DMS79 (cell line): Measurements from ENCODE around the gene OGFOD2.
A peak's percentile ranks its signal among the peaks of the same experiment; 100 is the strongest.
"Not testable (repeated sequence)": the region's sequence is repeated elsewhere in the genome, so short reads cannot be mapped to it uniquely, and the experiment has no call there.

Experiments
- DNase-seq: peaks from one replicate; lab custom pipeline; 2025; lab: John Stamatoyannopoulos, UW

Gene OGFOD2

GRCh38 chr12:122974892-122975789, at the start of gene OGFOD2:
Gene OGFOD2 (plus strand): TSS chr12:122975244. CDS start chr12:122975252, 8 bp downstream.
- peak; percentile 81 for DNase-seq

DNA sequence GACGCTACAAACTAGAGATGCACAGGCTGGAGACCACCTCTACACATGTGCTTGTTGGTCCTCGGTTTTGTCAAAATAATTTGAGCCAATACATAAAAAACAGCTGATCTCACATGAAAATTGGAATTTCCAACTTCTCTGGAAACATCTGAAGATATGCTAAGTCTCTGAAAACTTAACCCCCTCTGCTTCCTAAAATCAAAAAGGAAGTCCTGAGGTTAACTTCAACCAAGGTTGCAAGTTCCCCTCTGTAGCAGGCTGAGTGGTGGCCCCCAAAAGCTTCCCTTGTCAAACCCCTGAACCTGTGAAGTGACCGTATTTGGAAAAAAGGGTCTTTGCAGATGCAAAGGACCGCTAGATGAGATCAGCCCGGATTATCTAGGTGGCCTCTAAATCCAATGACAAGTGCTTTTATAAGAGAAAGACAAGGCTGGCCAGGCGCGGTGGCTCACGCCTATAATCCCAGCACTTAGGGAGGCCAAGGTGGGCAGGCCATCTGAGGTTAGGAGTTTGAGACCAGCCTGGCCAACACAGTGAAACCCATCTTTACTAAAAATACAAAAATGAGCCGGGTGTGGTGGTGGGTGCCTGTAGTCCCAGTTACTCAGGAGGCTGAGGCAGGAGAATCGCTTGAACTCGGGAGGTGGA, 47.2 kb upstream of the OGFOD2 start:
- DNase-seq = no peak

- no peak for DNase-seq
These were observed 46.5 kb upstream of the OGFOD2 start for GRCh38 chr12:122928404-122929147.

DNA sequence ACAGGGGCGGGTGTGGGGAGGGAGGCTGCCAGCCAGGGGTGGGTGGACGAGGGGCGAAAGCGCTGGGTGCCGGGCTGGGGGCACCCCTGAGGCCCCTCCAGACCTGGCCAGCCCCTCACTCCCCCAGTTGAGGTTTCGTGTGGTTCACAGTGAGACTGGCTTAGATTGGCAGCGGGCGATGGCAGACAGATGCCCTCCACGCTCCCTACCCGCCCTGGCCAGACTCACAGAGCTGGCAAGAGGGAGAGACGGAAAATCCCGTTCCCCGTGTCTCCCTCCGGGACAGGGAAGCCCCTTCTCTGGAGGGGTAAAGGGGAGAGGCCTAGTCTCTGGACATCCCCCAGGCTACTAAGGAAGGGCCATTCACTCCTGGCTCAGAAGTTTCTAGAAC, 45.9 kb upstream of the OGFOD2 start:
- DNase-seq = no peak

GRCh38 chr12:122929812-122930211, 45.2 kb upstream of the OGFOD2 start:
- DNase-seq = no peak

DNA sequence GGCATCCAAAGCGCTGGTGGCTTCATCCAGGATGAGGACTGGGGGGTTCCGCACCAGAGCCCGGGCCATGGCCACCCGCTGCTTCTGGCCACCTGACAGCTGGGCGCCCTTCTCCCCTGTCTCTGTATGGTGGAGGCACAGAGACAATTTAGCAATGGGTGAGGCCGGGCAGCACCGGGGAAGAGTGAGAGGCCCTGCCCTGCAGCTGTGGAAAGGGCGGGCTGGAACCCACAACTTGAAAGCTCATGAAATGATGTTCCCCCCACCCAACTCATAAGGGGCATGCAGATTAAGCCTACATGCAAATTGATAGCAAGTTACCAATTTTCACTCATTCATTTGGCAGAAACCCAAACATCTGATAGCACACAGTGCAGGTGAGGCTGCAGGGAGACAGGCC, 42.8 kb upstream of the OGFOD2 start:
- no peak for DNase-seq

GRCh38 chr12:122934722-122935121, 40.3 kb upstream of the OGFOD2 start:
- DNase-seq = no peak

DNA sequence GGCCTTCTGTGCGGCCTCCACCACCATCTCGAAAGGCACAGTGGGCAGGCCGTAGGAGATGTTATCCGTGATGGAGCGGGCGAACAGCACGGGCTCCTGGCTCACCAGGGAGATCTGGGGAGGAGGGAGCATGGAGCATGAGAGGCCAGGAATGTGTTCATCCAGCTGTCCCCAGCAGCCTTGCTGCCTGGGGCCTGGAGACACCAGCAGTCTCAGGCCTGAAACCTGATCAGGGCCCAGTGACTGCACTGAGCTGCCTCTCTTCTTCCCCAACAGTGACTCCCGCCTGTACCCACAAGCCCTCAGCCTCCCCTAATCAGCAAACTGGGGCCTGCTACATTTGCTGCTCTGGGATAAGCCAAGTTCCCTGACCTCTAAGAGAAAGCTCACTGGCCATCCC, 39.7 kb upstream of the OGFOD2 start:
- DNase-seq = no peak

DNA sequence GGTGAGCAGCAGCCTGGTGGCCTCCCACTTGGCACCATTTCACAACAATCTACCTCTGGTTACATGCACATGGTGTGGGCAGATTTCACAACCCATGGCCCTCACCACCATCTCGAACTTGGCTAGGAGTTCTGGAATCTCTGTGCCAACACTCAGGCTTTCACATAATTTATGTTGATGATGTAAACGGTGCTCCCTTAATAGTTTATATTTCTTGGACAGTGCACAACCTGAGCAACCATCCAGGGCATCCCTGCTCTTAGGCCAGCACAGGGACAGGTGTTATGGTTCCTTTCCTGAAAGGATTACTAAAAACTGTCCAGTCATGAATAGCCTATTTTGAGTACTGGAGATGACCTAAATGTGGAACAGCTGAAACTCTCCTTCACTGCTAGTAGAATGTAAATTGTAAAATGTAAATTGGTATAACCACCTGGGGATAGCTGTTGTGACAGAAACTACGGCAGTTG, 37.4 kb upstream of the OGFOD2 start:
- DNase-seq = no peak

DNA sequence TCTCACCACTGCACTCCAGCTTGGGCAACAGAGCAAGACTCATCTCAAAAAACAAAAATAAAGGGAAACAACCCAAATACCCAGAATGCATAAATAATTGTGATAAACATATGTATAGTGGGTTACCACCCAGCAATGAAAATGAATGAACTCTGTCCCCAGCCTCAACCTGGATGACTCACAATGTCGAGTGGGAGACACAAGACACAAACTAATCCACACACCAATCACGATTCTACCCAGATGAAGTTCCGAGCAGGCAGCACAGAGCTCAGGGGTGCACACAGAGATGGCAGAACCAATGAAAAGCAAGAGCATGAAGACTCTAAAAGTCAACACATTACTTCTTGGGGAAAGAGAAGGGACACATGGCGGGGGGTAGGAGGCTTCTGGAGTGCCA, 35.9 kb upstream of the OGFOD2 start:
- DNase-seq = no peak

DNA sequence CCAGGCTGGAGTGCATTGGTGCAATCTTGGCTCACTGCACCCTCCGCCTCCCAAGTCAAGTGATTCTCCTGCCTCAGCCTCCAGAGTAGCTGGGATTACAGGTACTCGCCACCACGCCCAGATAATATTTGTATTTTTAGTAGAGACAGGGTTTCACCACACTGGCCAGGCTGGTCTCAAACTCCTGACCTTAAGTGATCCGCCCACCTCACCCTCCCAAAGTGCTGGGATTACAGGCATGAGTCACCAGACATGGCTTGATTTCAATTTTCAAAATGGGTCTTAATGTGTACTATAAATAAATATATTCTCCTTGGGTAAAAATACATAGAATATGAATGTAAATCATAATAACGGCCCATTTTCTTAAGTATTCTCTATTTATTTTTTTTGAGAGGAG, 33.7 kb upstream of the OGFOD2 start:
- DNase-seq = not testable (repeated sequence)

DNA sequence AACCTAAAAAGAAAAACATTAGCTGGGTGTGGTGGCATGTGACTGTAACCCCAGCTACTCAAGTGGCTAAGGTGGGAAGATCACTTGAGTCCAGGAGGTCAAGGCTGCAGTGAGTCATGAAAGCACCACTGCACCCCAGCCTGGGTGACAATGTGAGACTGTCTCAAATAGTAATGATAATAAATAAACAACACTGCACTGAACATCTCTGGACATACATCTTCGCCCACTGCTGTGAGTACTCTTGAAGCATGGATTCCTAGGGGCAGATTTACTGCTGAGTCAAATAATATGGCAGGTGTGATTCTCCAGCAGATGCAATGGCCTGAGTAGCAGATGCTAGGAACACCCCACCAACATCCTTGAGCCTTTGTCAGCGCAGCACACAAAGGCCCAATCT, 32.4 kb upstream of the OGFOD2 start:
- no peak for DNase-seq

DNA sequence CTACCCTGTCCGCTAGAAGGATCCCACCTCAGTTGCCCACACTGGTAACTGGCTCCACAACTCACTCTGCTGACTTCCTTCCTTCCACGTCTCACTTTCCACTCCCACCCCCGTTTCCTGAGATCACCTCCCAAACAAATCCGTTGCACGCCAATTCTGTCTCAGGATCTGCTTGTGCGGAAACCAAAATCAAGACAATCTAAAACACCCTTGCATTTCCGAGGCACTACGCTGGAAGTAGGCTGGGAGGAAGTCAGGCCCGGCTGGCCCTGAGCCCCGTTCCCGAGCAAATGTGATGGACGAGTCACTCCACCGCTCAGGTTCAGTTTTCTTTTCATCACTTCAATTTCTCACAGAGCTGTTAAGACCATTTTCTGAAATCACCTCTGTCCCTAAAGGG, 31.8 kb upstream of the OGFOD2 start:
- no peak for DNase-seq

DNA sequence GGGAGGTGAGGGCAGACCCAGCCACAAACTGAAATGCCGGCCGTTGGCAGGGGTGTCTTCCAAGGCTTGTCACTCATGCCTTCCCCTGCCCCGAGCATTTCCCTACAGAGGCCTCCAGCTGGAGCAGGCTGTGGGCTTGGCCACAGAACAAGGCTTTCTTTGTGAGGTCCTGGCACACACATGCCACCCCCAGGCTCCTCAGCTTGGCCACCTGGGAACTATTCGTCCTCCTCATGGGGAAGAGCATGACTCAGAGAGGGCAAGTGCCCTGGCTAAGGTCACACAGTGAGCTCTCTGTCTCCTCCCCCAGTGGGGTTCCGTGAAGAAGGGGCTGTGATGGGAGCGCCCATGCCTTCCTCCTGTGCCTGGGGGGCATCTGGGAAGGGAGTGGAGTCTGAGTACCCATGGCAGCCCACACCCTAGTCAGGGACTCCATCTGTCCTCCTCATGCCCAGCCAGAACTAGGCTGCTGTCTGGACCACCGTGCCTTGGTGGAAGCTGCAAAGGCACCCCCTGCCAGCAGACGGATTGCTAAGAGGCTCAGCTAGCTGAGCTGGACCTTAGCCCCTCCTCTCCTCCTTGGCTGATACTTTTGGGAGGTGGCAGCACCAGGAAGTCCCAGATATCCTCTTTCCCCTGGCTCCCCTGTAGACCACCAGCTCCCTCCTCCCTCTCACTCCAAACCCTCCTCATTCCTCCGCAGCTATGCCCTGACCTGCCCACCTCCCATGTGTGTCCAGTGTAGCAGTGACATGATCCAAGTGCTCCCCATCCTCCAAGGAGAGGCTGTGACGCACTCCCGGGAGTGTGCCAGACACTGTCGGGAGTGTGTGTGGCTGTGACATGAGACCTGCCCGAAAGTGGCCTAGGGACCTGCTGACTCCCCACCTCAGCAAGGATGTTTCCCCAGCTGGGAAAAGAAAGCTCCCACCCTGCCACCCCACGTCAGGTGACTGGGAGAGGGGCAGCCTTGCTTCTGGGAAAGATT, 30.1 kb upstream of the OGFOD2 start:
- DNase-seq = no peak

DNA sequence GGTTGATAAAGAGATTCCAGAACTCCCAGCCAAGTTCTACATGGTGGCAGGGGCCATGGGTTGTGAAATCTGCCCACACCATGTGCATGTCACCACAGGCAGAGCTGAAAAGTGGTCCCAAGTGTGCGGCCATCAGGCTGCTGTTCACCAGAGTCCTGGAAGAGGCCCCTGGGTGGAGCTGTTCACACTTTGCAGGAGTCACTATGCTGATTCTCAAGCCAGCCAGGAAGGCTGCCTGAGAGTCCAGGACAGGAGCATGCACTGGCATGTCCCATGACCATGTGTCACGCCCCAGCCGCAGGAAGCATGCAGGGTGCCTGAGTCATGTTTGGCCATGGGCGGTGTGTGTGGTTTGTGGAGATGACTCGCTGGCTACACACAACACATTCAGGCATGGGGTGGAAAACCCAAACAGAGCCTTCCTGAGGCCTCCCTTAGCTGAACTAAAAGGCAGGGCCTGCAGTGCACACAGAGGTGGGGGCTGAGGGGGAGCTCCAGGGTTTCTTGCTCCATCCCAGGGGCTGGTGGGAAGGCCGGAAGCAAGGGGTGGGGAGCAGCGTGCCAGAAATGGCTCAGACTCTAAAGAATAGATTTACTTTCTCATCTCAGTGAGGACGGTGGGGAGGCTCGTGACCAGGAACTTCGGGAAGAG, 28.2 kb upstream of the OGFOD2 start:
- no peak for DNase-seq

GRCh38 chr12:122947352-122947792, 27.7 kb upstream of the OGFOD2 start:
- DNase-seq = no peak

DNA sequence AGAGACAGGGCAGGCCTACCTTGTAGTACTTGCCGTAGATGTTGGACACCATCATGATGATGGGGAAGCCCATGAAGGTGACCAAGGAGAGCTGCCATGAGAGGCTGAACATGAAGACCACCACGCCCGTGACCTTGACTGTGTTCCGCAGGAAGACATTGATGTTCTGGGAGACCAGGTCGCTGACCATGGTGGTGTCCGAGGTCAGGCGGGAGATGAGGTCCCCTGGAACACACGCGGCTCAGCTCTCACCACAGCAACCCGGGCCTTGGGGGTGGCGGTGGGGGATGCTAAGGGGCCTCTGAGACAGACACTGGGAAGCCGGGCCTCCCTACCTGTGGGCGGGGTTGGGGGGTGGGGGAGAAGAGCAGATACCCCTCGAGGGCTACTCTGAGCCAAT, 26.4 kb upstream of the OGFOD2 start:
- no peak for DNase-seq

GRCh38 chr12:122949405-122949804, 25.6 kb upstream of the OGFOD2 start:
- DNase-seq = no peak

GRCh38 chr12:122949816-122950675, 25.0 kb upstream of the OGFOD2 start:
- DNase-seq = no peak

GRCh38 chr12:122951406-122951805, 23.6 kb upstream of the OGFOD2 start:
- no peak for DNase-seq
